Common myeloid progenitor, CD34-positive (primary cell): ENCODE data around the gene PCCA.
"Not testable (repeated sequence)": the region's sequence is repeated elsewhere in the genome, so short reads cannot be mapped to it uniquely, and the experiment has no call there.

Experiments used
- CTCF ChIA-PET: fragments of 350-600 bp; sonication (Branson Sonifier 250); formaldehyde crosslinking; loops from one replicate; lab custom pipeline; 2021; ENCODE audit warnings: antibody characterized with exemption; lab: Charles Lee
- POLR2A ChIA-PET: fragments of 350-600 bp; sonication (Branson Sonifier 250); formaldehyde crosslinking; loops from one replicate; lab custom pipeline; 2021; ENCODE audit warnings: antibody characterized with exemption; lab: Charles Lee
- DNase-seq, 3 donors: peaks; one replicate each; pipeline versions ENCODE4 v3.0.0 to v3.0.0-alpha.2; 2013
- H3K27ac ChIP-seq, 2 experiments: 1 replicate in 1 of 2; 2 replicates in 1 of 2; pipeline ENCODE4 v1.7.0; 2013; ENCODE audit warnings: inconsistent platforms in 2 of 2, low read length in 2 of 2, mild to moderate bottlenecking in 2 of 2, low read depth in 1 of 2, moderate library complexity in 1 of 2; ENCODE audit not compliant: severe bottlenecking in 2 of 2, insufficient read depth in 1 of 2, poor library complexity in 1 of 2
- H3K27me3 ChIP-seq, 5 experiments: replicated peaks in 2 of 5; 1 replicate in 3 of 5; 2 replicates in 2 of 5; pipeline versions ENCODE4 v1.6.1 to v1.7.0; 2013; ENCODE audit warnings: low read length in 4 of 5, mild to moderate bottlenecking in 2 of 5, moderate library complexity in 2 of 5, inconsistent platforms in 1 of 5; ENCODE audit not compliant: insufficient read depth in 5 of 5, control insufficient read depth in 4 of 5
- H3K36me3 ChIP-seq, 4 experiments: 1 replicate in 2 of 4; 2 replicates in 2 of 4; pipeline versions ENCODE4 v1.6.1 to v1.7.0; 2013; ENCODE audit warnings: low read length in 3 of 4, control low read depth in 1 of 4, mild to moderate bottlenecking in 1 of 4; ENCODE audit not compliant: control insufficient read depth in 4 of 4, insufficient read depth in 4 of 4
- H3K4me1 ChIP-seq, 4 experiments: 1 replicate in 3 of 4; 2 replicates in 1 of 4; pipeline versions ENCODE4 v1.6.1 to v1.7.1; 2013; ENCODE audit warnings: low read length in 3 of 4, mild to moderate bottlenecking in 3 of 4, control low read depth in 1 of 4, inconsistent platforms in 1 of 4, moderate library complexity in 1 of 4; ENCODE audit not compliant: control insufficient read depth in 4 of 4, insufficient read depth in 4 of 4; ENCODE audit errors: control extremely low read depth in 1 of 4
- H3K4me3 ChIP-seq, 7 experiments: 1 replicate in 4 of 7; 2 replicates in 3 of 7; pipeline versions ENCODE4 v1.5.1 to v1.7.0; 2013; ENCODE audit warnings: mild to moderate bottlenecking in 7 of 7, low read length in 6 of 7, moderate library complexity in 6 of 7, inconsistent platforms in 2 of 7, low read depth in 2 of 7, control low read depth in 1 of 7; ENCODE audit not compliant: insufficient read depth in 4 of 7, control insufficient read depth in 1 of 7; ENCODE audit errors: extremely low read depth in 1 of 7
- H3K9me3 ChIP-seq, 5 experiments: 1 replicate in 4 of 5; 2 replicates in 1 of 5; pipeline versions ENCODE4 v1.6.1 to v1.7.1; 2013; ENCODE audit warnings: low read length in 4 of 5, mild to moderate bottlenecking in 2 of 5, inconsistent platforms in 1 of 5, low read depth in 1 of 5, moderate library complexity in 1 of 5; ENCODE audit not compliant: control insufficient read depth in 4 of 5, insufficient read depth in 2 of 5; ENCODE audit errors: control extremely low read depth in 1 of 5
- WGBS: methylation state at CpG from one replicate; pipeline ENCODE4 v1.1.5; 2013; ENCODE audit not compliant: insufficient coverage; 5-methylcytosine and 5-hydroxymethylcytosine counted together

The PCCA gene

GRCh38 chr13:100522618-100523309 lies 433.9 kb downstream of the PCCA start:
- no peak overlapping the region for H3K27ac ChIP-seq
- H3K9me3 ChIP-seq, result no peaks in the 10 kb centered on the region
- H3K36me3 ChIP-seq, result peaks cover 0 to 7% (median 2%) of the 10 kb centered on the region in 4 experiments
- DNase-seq, result no peak
- ChIA-PET POLR2A (no interaction called here), CTCF (interaction anchor here (0.8 to 1.6 kb wide), 2 partner anchors 11 to 50 kb away, joined by 3 read pairs; no protein-coding TSS in a partner anchor)
- H3K4me1 ChIP-seq, result peaks cover under 1 to 8% (median 6%) of the 10 kb centered on the region in 4 experiments
- peaks cover 0 to 19% (median 3%) of the 10 kb centered on the region in 5 experiments for H3K27me3 ChIP-seq
- 92% methylated on average over 7 of the region's 9 CpGs for WGBS
- no peak overlapping the region for H3K4me3 ChIP-seq

- Histone ChIP-seq H3K4me1 (peaks cover 0 to 8% (median 5%) of the 10 kb centered on the region in 4 experiments), H3K27me3 (peaks cover 0 to 19% (median 3%) of the 10 kb centered on the region in 5 experiments), H3K9me3 (no peaks in the 10 kb centered on the region), H3K36me3 (peaks cover 0 to 7% (median 4%) of the 10 kb centered on the region in 4 experiments), H3K4me3 (no peak overlapping the region), H3K27ac (no peak overlapping the region)
- ChIA-PET POLR2A (interaction anchor here (0.6 kb wide), 1 partner anchor 26 kb away, joined by 4 read pairs; no protein-coding TSS in a partner anchor), CTCF (interaction anchor here (1.6 kb wide), 1 partner anchor 11 kb away, joined by 3 read pairs; no protein-coding TSS in a partner anchor)
- WGBS, result 98% methylated on average over 14 of the region's 14 CpGs
- DNase-seq, result no peak
Measured at GRCh38 chr13:100523411-100523810, 434.5 kb downstream of the PCCA start.

GRCh38 chr13:100523981-100524386 lies 435.1 kb downstream of the PCCA start:
- H3K27me3 ChIP-seq, result peaks cover 0 to 19% (median 3%) of the 10 kb centered on the region in 5 experiments
- H3K27ac ChIP-seq, result no peak overlapping the region
- no peaks in the 10 kb centered on the region for H3K9me3 ChIP-seq
- H3K36me3 ChIP-seq, result peaks cover 0 to 7% (median 4%) of the 10 kb centered on the region in 4 experiments
- peaks cover 0 to 8% (median 5%) of the 10 kb centered on the region in 4 experiments for H3K4me1 ChIP-seq
- 92% methylated on average over 5 of the region's 8 CpGs for WGBS
- CTCF ChIA-PET, result interaction anchor here (1.6 kb wide), 1 partner anchor 12 kb away, joined by 3 read pairs; no protein-coding TSS in a partner anchor
- no peak overlapping the region for H3K4me3 ChIP-seq
- POLR2A ChIA-PET, result interaction anchor here (0.6 kb wide), 1 partner anchor 26 kb away, joined by 4 read pairs; no protein-coding TSS in a partner anchor
- DNase-seq, result no peak

GRCh38 chr13:100524688-100525087 lies 435.8 kb downstream of the PCCA start:
- POLR2A ChIA-PET, H3K4me1 ChIP-seq, DNase-seq, H3K9me3 ChIP-seq, H3K27ac ChIP-seq, H3K4me3 ChIP-seq, H3K36me3 ChIP-seq, CTCF ChIA-PET: not testable (repeated sequence)
- peaks cover 0 to 16% (median 3%) of the 10 kb centered on the region in 5 experiments for H3K27me3 ChIP-seq
- WGBS, result 100% methylated on average over 3 of the region's 5 CpGs

- CTCF ChIA-PET, result no interaction called here
- POLR2A ChIA-PET, result no interaction called here
- Histone ChIP-seq H3K27ac (no peak overlapping the region), H3K36me3 (peaks cover 0 to 9% (median 7%) of the 10 kb centered on the region in 4 experiments), H3K9me3 (no peaks in the 10 kb centered on the region), H3K4me3 (no peak overlapping the region), H3K27me3 (peaks cover 0 to 16% (median 3%) of the 10 kb centered on the region in 5 experiments), H3K4me1 (peaks cover 0 to 8% (median 5%) of the 10 kb centered on the region in 4 experiments)
- WGBS, result 97% methylated on average over 16 of the region's 17 CpGs
- no peak for DNase-seq
Measured at GRCh38 chr13:100525453-100526317, 436.8 kb downstream of the PCCA start.

- Histone ChIP-seq H3K36me3 (peaks cover 0 to 11% (median 7%) of the 10 kb centered on the region in 4 experiments), H3K27me3 (peaks cover 0 to 16% (median 3%) of the 10 kb centered on the region in 5 experiments), H3K4me3 (no peak overlapping the region), H3K9me3 (no peaks in the 10 kb centered on the region), H3K4me1 (peaks cover 0 to 6% (median 3%) of the 10 kb centered on the region in 4 experiments), H3K27ac (no peak overlapping the region)
- DNase-seq, result no peak
- CTCF ChIA-PET, result interaction anchor here (1.2 kb wide), 1 partner anchor 11 kb away, joined by 3 read pairs; no protein-coding TSS in a partner anchor
- POLR2A ChIA-PET, result no interaction called here
- 97% methylated on average over 20 of the region's 27 CpGs for WGBS
Measured at GRCh38 chr13:100526318-100527000, 437.6 kb downstream of the PCCA start.
